GM12878 (cell line): Measurements from ENCODE around the gene HIGD2B. TPM values are rescaled to one million over a fixed set of nuclear protein-coding genes. Genes with fewer than 3 reads are reported as not detected.

Experiments used
- ATAC-seq: fragments of 200-7000 bp; cut with Tn5 transposase; 3 replicates; pipeline ENCODE4 v1.9.1; 2020; ENCODE audit warnings: mild to moderate bottlenecking, moderate library complexity
- BruUV-seq: library from RNA; stranded (reverse); fragments of 400-500 nt; replicated peaks from 2 replicates; lab custom pipeline; 2021; lab: Mats Ljungman, UMichigan
- CTCF ChIA-PET: fragments of 300-600 bp; sonication (Branson Sonifier 250); formaldehyde crosslinking; extraction: SDS; loops from one replicate; lab custom pipeline; 2021; ENCODE audit warnings: inconsistent platforms; lab: Yijun Ruan, JAX
- POLR2A ChIA-PET: fragments of 350-600 bp; formaldehyde crosslinking; extraction: SDS; loops from one replicate; lab custom pipeline; 2021; ENCODE audit warnings: inconsistent platforms; lab: Charles Lee
- RAD21 ChIA-PET: fragments of 300-600 bp; sonication (Branson Sonifier 250); formaldehyde crosslinking; loops from one replicate; lab custom pipeline; 2023; ENCODE audit warnings: antibody characterized with exemption; ENCODE audit not compliant: unreplicated experiment; lab: Charles Lee
- SMC1A ChIA-PET: fragments of 300-600 bp; sonication (Branson Sonifier 250); formaldehyde crosslinking; loops from one replicate; lab custom pipeline; 2023; ENCODE audit not compliant: unreplicated experiment, uncharacterized antibody; lab: Charles Lee
- DNase-seq: peaks from one replicate; pipeline ENCODE4 v3.0.0-alpha.2; 2011; ENCODE audit warnings: low read depth, low spot score
- FAIRE-seq: peaks from 3 replicates; lab custom pipeline; 2011; peaks lifted over from hg19 to GRCh38; lab: Jason Lieb, UNC
- H2AFZ ChIP-seq: 2 replicates; pipeline ENCODE4 v1.6.0; 2011; ENCODE audit warnings: low read depth, low read length, control low read depth; ENCODE audit not compliant: control insufficient read depth
- H3K27ac ChIP-seq: 2 replicates; pipeline ENCODE4 v1.5.1; 2011; ENCODE audit warnings: control low read depth; ENCODE audit not compliant: control insufficient read depth, insufficient read depth
- H3K27me3 ChIP-seq, 2 experiments: replicated peaks in 1 of 2; 2 replicates each; pipeline versions ENCODE4 v1.6.0 to v1.6.1; 2011; ENCODE audit warnings: low read length in 1 of 2; ENCODE audit not compliant: control insufficient read depth in 2 of 2, insufficient read depth in 2 of 2
- H3K36me3 ChIP-seq, 2 experiments: 2 replicates each; pipeline ENCODE4 v1.5.1; 2011; ENCODE audit warnings: low read length in 1 of 2; ENCODE audit not compliant: control insufficient read depth in 2 of 2, insufficient read depth in 2 of 2
- H3K4me1 ChIP-seq: 2 replicates; pipeline ENCODE4 v1.6.1; 2011; ENCODE audit warnings: mild to moderate bottlenecking, low read length, moderate library complexity, mixed read lengths; ENCODE audit not compliant: control insufficient read depth, insufficient read depth
- H3K4me2 ChIP-seq: 2 replicates; pipeline ENCODE4 v1.6.0; 2011; ENCODE audit warnings: control low read depth; ENCODE audit not compliant: control insufficient read depth, insufficient read depth
- H3K4me3 ChIP-seq: fragments of 200-600 bp; sonication (generic); 2 replicates; pipeline ENCODE4 v1.5.1; 2016
- H3K79me2 ChIP-seq: 2 replicates; pipeline ENCODE4 v1.6.0; 2011; ENCODE audit warnings: low read length; ENCODE audit not compliant: control insufficient read depth, insufficient read depth
- H3K9ac ChIP-seq: 2 replicates; pipeline ENCODE4 v1.8.0; 2011; ENCODE audit warnings: low read length, control low read depth, mixed read lengths; ENCODE audit not compliant: control insufficient read depth, insufficient read depth
- H3K9me3 ChIP-seq: replicated peaks from 3 replicates; pipeline ENCODE4 v1.5.1; 2011; ENCODE audit warnings: mild to moderate bottlenecking, low read length; ENCODE audit not compliant: control insufficient read depth, insufficient read depth
- H4K20me1 ChIP-seq: 2 replicates; pipeline ENCODE4 v1.6.0; 2011; ENCODE audit not compliant: control insufficient read depth, insufficient read depth
- BRCA1 ChIP-seq: IDR thresholded peaks from 2 replicates; pipeline ENCODE4 v1.6.1; 2011; ENCODE audit warnings: low read depth, low read length, improper control_type of control experiment
- CEBPB ChIP-seq, 2 experiments: fragments of 150-350 bp in 1 of 2; IDR thresholded peaks; 2 replicates each; pipeline ENCODE4 v1.6.1; 2012 to 2014; ENCODE audit warnings: low read depth in 2 of 2, low read length in 2 of 2, borderline replicate concordance in 1 of 2, inconsistent platforms in 1 of 2
- CTCF ChIP-seq, 3 experiments: IDR thresholded peaks in 2 of 3; conservative IDR thresholded peaks in 1 of 3; 2 replicates each; pipeline ENCODE4 v1.5.1; 2011; ENCODE audit warnings: low read depth in 3 of 3, low read length in 3 of 3, mild to moderate bottlenecking in 3 of 3, control low read depth in 2 of 3, moderate library complexity in 2 of 3, inconsistent platforms in 1 of 3, mixed read lengths in 1 of 3; ENCODE audit not compliant: control insufficient read depth in 2 of 3, insufficient read depth in 1 of 3; ENCODE audit errors: extremely low read depth in 1 of 3
- EP300 ChIP-seq, 2 experiments: fragments of 150-350 bp in 1 of 2; IDR thresholded peaks; 2 replicates each; pipeline ENCODE4 v1.6.1; 2011 to 2012; ENCODE audit warnings: low read depth in 2 of 2, low read length in 2 of 2, borderline replicate concordance in 1 of 2, improper control_type of control experiment in 1 of 2, inconsistent platforms in 1 of 2; ENCODE audit not compliant: control insufficient read depth in 1 of 2
- NR2C2 ChIP-seq: IDR thresholded peaks from 2 replicates; pipeline ENCODE4 v1.6.1; 2011; ENCODE audit warnings: borderline replicate concordance, low read depth; ENCODE audit not compliant: control insufficient read depth, insufficient read length
- PRDM15 ChIP-seq: fragments of 450-650 bp; formaldehyde crosslinking; IDR thresholded peaks from 2 replicates; pipeline ENCODE4 v1.4.0; 2020; ENCODE audit warnings: mild to moderate bottlenecking, moderate library complexity
- RBBP5 ChIP-seq: fragments of 200-600 bp; sonication (generic); conservative IDR thresholded peaks from 2 replicates; pipeline ENCODE4 v1.6.1; 2016
- WGBS: methylation state at CpG from one replicate; pipeline ENCODE4 v1.1.6; 2016; ENCODE audit warnings: low lambda C conversion rate; ENCODE audit not compliant: insufficient replicate concordance, insufficient coverage; ENCODE audit errors: missing lambda C conversion rate; 5-methylcytosine and 5-hydroxymethylcytosine counted together
- in situ Hi-C: fragments of 300-500 bp; cut with MboI; formaldehyde crosslinking; loops from 9 replicates; pipeline ENCODE4 v1.14.3; 2018; ENCODE audit warnings: mixed read lengths
- intact Hi-C: fragments of 100-400 bp; cut with micrococcal nuclease; formaldehyde crosslinking; loops from one replicate; pipeline ENCODE4 v1.14.2; 2022; ENCODE audit not compliant: unreplicated experiment
- polyA plus RNA-seq, 11 experiments: library from polyadenylated mRNA; depleted of rRNA in 4 of 11; unstranded in 6 of 11; stranded (reverse) in 5 of 11; fragments of >200 nt; fragmentation: Nextera tagmentation in 4 of 11; fragmentation: Illumina TruSeq in 1 of 11; extraction: Ambion mirVana in 4 of 11; extraction: Trizol in 1 of 11; gene quantifications; 1 replicate in 1 of 11; 2 replicates in 10 of 11; pipeline versions ENCODE4 v1.2.1 to v1.2.3, GENCODE V29; 2011 to 2016; ENCODE audit warnings: inconsistent platforms in 2 of 11, missing spikeins in 2 of 11, low read depth in 1 of 11
- total RNA-seq, 4 experiments: library from RNA; depleted of rRNA in 3 of 4; stranded (reverse); fragments of >200 nt in 3 of 4; fragmentation: Illumina TruSeq in 1 of 4; extraction: Trizol in 1 of 4; gene quantifications; 2 replicates each; pipeline versions ENCODE4 v1.2.1 to v1.2.3, GENCODE V29; 2013 to 2021

Gene HIGD2B
- total and polyA plus RNA-seq, 10 of the 15 experiments (the other 5 are each of a cell fraction or from before 2014, with no cell fraction given): 0.10 to 0.56 TPM; not detected in 8

- H3K27ac ChIP-seq: no peak overlapping the region
- H3K4me1 ChIP-seq: no peaks in the 10 kb centered on the region
- FAIRE-seq: no peak
- H3K4me2 ChIP-seq: no peak overlapping the region
- RAD21 ChIA-PET: no interaction called here
- ATAC-seq: no peak
- BruUV-seq: no TSS peak
- in situ Hi-C loops: no loop called here
- H3K9ac ChIP-seq: no peak overlapping the region
- POLR2A ChIA-PET: no interaction called here
- no peaks in the 10 kb centered on the region for H4K20me1 ChIP-seq
- DNase-seq: no peak
- no peaks in the 10 kb centered on the region for H3K9me3 ChIP-seq
- CTCF ChIA-PET: no interaction called here
- WGBS: 97% methylated on average over 9 of the region's 9 CpGs
- no peaks in the 10 kb centered on the region for H3K36me3 ChIP-seq
- no peaks in the 10 kb centered on the region for H3K27me3 ChIP-seq
- SMC1A ChIA-PET: no interaction called here
- H3K79me2 ChIP-seq: no peaks in the 10 kb centered on the region
- H3K4me3 ChIP-seq: no peak overlapping the region
- intact Hi-C loops: no loop called here
- TF ChIP-seq CEBPB (IDR thresholded peaks at IDR 0.05; ENCODE audit: borderline replicate concordance in 1 of 2, low read depth in 2 of 2, low read length in 2 of 2) (no peak), CTCF (IDR thresholded peaks at IDR 0.05 in 2 of 3, conservative IDR thresholded peaks at IDR 0.05 in 1 of 3; ENCODE audit: control insufficient read depth in 2 of 3, extremely low read depth in 1 of 3, insufficient read depth in 1 of 3, low read depth in 3 of 3, low read length in 3 of 3) (no peak), EP300 (IDR thresholded peaks at IDR 0.05; ENCODE audit: borderline replicate concordance in 1 of 2, control insufficient read depth in 1 of 2, low read depth in 2 of 2, low read length in 2 of 2) (no peak), RBBP5 (no peak), NR2C2 (no peak), BRCA1 (no peak), PRDM15 (CRISPR knock-in tag) (no peak)
- no peak overlapping the region for H2AFZ ChIP-seq
These were observed 14.1 kb upstream of the HIGD2B start for GRCh38 chr15:72700076-72700475.
